ENCODE data around the gene ADAT2.
"Not testable (repeated sequence)": the region's sequence is repeated elsewhere in the genome, so short reads cannot be mapped to it uniquely, and the experiment has no call there.

ADAT2 gene
- total RNA-seq, result 1.3 to 13.6 (median 7.9) reads per million in 17 experiments

DNA sequence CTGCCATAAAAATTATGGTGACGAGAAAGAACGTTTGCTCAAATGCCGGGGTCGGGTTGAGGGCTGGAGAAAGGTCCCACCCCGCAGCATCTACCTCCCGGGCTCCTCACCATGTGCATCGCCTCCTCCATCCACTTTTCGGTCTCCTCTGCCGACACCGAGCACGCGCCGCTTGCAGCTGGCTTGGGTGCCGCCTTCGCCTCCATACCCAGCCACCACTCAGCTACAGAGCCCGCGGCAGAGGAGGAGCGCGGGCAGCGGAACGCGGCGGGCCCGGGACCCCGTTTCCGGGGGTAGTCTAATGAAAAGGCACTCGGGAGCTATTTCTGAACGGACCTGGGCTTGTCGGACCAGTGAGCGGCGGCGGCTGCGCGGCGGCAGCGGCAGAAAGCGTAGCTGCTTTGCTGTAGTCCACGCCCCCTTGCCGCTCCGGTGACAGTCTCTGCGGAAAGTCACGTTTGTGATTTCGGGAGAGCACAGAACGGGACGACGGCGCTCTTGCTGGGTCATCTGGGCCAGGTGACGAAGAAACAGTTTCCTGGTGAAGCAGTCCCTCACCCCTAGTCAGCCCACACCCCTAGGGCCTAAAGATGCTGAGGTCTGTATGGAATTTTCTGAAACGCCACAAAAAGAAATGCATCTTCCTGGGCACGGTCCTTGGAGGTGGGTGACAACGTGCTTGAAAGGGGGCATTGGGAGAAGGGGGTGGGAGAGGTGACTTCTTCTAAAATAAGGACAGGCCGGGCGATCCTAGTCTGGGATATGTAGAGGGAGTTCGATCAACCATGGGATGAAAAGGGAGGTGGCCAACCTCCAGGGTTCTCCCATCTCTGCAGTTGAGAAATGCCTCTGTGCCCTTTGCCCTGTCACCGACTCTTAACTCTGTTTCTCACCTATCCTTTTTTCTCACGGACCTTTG is at the start of gene ADAT2, which contains the start of gene PEX3:
TSS of gene ADAT2 (minus strand) at position 243 of the 919 bp plus-strand sequence. CDS start at position 206, 37 bp downstream.
TSS of gene PEX3 (plus strand) at position 353 of the 919 bp plus-strand sequence. CDS start at position 591, 238 bp downstream.
- peak; percentile 95 to 97 (median 96) for DNase-seq

- DNase-seq, result no peak
These were observed 47.9 kb upstream of the ADAT2 start for GRCh38 chr6:143498428-143498827.

GRCh38 chr6:143496974-143497373 is 46.5 kb upstream of the ADAT2 start:
- no peak for DNase-seq

GRCh38 chr6:143490775-143491174 is 40.3 kb upstream of the ADAT2 start:
- no peak for DNase-seq

DNA sequence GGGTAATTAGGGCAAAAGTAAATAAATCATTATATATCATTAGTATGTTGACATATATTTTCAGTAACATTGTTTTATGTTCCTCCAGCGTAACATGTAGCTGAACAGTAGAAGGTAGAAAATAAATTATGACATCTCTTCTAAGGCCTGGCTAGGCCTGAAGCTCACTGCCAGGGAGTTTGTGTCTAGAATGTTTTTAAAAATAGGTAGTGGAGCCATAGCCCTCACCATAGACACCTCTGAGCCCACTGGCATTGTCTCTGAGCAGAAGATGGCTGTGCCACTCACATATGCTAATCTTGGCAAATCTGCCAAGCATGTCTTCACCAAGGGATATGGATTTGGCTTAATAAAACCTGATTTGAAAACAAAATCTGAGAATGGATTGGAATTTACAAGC is 39.7 kb upstream of the ADAT2 start:
- no peak for DNase-seq

- no peak for DNase-seq
These were observed 36.3 kb upstream of the ADAT2 start for GRCh38 chr6:143486752-143487151.

DNA sequence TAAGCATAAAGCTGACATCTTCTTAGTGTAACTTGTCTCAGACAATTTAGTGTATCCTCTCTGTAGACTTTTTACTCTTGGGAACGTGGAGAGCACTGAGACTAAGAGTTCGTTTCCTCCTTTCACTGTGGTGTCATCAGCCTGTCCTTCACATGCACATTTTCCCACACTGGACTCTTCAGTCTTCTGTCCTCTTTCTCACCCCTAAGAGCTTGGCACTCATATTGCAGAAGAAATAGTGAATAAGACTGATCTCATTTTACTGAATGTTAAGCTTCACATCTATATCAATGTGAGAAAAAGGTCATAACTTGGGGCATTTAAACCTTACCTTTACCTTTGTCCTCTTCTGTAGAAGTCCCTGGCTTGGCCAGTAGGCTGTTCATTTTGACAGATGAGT is 35.5 kb upstream of the ADAT2 start:
- DNase-seq, result no peak

DNA sequence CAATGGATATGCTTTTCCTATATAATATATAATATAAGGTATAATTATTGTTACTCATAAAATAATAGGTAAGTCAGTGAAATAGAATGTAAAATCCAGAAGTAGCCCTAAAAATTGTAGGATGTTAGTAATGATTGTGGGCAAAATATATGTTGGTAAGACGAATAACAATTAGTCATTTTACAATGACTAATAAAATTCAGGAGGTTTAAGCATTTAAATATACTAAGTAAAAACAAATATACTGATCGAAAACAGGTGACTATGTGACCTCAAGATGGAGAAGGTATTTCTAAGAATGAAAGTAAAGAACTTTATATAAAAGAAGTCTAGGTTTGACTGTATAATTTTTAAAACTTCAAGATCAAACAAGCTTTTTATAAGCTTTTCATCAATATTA is 32.1 kb upstream of the ADAT2 start:
- no peak for DNase-seq

GRCh38 chr6:143478479-143479062 is 28.1 kb upstream of the ADAT2 start:
- DNase-seq, result peak in 1 of 4 experiments; percentile 4

DNA sequence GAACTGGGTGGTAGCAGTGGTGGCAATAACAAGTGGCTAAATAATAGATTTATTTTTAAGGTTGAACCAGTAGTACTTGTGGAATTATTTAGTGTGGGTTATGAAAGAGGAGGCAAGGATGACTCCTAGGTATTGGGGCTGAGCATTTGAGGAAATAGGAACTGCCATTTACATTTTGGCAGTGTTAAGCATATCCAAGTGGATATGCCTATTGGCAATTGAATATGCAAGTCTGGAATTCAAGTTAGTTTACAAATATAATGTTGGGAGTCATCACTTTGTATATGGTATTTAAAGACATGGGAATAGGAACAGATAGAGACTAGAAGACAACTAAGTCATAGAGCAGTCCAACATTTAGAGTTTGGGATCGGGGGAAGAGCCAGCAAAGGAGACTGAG is 26.1 kb upstream of the ADAT2 start:
- no peak for DNase-seq

GRCh38 chr6:143471822-143472221 is 21.3 kb upstream of the ADAT2 start:
- DNase-seq, result no peak

DNA sequence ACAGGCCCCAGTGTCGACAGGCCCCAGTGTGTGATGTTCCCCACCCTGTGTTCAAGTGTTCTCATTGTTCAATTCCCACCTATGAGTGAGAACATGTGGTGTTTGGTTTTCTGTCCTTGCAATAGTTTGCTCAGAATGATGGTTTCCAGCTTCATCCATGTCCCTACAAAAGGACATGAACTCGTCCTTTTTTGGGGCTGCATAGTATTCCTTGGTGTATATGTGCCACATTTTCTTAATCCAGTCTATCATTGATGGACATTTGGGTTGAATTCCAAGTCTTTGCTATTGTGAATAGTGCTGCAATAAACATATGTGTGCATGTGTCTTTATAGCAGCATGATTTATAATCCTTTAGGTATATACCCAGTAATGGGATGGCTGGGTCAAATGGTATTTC is 18.3 kb upstream of the ADAT2 start:
- not testable (repeated sequence) for DNase-seq

DNA sequence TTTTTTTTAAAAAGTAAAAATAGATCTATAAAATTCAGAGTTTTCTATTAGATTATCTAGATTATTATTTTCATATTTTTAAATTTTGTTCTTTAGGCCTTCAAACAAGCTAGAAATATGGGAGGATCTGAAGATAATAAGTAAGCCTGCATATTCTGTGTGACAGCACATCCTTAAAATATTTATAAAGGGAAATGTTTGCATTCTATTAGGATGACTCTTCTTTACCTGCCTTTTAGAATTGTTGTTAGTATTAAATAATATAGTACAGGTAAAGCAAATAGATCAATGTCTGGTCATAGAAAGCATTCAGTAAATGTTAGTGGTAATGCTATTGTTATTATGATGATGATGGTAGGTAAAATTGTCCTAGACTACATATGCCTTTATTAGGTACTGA is 17.5 kb upstream of the ADAT2 start:
- no peak for DNase-seq

DNA sequence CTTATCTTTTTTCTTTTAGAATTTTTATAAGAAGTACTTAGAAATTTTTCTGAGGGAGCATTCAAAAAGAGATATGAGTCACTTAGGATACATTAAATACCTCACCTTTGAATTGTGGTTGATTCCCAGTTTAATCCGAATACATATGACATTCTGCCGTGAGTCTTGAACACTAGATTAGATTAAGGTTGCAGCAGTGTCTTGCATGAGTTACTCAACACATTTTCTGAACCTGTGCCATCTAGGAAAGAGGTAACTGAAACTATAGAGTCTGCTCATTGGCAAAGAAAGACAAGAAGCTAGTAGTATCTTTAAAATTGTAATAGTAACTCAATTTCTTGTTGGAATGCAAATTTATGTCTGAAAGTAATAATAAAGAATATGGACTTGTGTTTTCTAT is 15.1 kb upstream of the ADAT2 start:
- DNase-seq, result no peak

DNA sequence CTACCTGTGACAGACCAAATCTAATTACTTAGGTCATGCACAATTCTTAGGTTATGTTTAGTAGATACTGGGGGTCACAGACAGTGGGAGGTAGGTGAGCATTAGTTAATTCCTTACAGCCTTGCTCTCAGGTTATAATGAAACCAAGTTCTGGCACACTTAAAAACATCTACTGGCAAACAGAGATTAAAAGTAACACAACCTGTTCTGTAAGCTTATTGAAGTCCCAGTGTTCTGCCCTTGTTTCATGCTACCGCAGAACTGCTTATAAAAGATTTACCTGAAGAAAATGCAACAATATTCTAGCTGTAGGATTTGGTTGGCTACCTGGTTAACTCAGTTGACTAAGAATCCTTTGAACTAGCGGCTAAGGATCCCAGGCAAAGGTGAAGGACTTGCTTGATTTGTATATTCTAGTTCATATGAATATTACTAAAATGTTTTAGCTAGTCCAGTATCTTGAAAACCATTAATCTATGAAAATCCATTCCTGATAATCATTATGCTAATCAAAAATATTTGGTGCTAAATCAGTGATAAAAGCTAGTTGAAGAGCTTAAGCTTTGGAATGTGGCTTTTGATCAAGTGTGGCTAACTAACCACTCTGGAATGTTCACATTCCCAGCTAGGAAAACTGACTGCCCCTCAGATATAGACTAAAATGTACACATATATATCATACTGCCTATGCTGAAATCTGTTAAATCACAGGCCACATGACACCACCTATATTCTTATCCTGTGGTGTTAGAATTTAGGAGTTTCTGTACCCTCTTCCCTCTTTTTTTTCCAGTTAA is 7.3 kb upstream of the ADAT2 start:
- no peak for DNase-seq

DNA sequence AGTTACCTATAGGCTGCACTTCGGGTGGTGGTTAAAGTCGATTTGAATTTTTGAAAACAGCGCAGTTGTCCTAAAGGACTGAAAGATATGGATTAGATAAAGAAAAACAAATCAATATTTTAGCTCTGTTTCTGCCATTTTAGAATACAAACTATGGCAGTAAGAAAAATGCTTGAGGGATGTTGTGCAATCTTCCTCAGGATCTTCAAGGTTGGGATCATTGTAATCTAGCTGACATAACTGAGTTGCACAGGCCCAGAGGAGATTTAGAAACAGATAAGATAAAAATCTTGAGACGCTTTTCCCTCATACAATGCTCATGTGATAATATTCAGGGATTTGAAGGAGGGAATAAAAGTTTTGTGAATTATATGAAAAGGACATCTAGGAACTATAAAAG is 1.0 kb upstream of the ADAT2 start:
- DNase-seq, result peak in 3 of 4 experiments; percentile 3 to 38 (median 27)

DNA sequence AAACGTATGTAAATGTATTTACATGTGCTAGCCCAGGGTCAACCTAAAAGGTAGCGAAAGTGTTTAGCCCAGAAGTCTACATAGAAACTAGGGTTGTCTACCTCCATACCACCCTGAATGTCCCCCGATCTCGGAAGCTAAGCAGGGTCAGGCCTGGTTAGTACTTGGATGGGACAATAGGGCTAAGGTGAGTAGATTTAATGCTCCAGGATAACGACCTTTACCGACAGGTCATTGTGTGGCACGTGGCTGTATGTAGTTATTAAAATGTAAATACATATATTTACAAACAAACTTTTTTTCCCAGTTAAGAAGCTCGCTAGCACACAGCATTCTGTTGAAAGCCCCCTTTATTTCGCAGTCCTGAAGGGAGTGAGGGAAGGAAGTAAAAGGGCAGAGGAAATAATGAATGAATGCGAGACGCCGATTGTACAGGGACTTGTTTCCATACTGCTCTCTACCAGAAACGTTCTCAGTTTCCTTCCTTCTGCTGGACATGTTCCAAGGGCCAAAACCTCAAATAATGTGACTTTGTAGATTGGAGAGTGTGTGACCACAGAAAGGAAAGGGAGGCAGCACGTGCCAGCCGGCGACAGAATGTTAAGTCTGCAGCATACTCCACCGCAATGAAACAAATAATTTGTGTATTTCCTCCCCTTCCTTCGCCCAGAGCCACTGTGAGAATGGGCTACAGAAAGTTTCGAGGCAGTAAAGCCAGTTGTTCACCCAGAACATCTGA is 612 bp downstream of the ADAT2 start:
- peak; percentile 27 to 52 (median 32) for DNase-seq

DNA sequence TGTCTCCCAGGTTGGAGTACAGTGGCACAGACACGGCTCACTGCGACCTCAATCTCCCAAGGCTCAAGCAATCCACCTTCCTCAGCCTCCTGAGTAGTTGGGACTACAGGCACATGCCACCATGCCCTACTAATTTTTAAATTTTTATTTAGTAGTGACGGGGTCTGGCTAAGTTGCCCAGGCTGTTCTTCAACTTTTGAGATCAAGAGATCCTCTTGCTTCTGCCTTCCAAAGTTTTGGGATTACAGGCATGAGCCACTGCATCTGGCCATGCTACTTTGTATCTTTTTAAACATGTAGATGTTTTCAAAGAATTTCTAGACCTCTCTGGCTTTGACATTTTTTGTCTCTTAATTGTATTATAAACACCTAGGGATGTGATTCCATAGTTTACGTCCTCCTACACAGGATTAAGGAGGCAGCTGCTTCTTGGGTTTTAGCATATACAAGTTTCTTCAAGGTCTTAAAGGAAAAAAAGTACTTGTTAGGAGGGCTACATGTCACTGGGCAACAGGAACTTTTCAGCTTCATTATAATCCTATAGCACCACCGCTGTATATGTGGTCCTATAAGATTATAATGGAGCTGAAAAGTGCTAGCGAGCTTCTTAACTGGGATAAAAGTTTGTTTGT is 1.3 kb downstream of the ADAT2 start:
- DNase-seq, result no peak

DNA sequence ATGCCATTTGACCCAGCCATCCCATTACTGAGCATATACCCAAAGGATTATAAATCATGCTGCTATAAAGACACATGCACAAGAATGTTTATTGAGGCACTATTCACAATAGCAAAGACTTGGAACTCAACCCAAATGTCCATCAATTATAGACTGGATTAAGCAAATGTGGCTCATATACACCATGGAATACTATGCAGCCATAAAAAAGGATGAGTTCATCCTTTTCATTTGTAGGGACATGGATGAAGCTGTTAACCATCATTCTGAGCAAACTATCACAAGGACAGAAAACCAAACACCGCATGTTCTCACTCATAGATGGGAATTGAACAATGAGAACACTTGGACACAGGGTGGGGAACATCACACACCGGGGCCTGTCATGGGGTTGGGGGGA is 2.6 kb downstream of the ADAT2 start:
- not testable (repeated sequence) for DNase-seq

GRCh38 chr6:143443096-143443495 is 7.4 kb downstream of the ADAT2 start:
- DNase-seq, result no peak

GRCh38 chr6:143441680-143442545 is 8.6 kb downstream of the ADAT2 start:
- DNase-seq, result no peak

Data from suppressor macrophage (primary cell).